Left ventricle myocardium superior (tissue), 1 donor: ENCODE measurements around the gene CDC42EP4. TPM values are rescaled to one million over a fixed set of nuclear protein-coding genes. Genes with fewer than 3 reads are reported as not detected.
A peak's percentile ranks its signal among the peaks of the same experiment; 100 is the strongest.
"Not testable (repeated sequence)": the region's sequence is repeated elsewhere in the genome, so short reads cannot be mapped to it uniquely, and the experiment has no call there.

ENCODE experiments used
- ATAC-seq: fragments of 200-7000 bp; cut with Tn5 transposase; one replicate; pipeline ENCODE4 v1.9.1; 2020; ENCODE audit warnings: mild to moderate bottlenecking, moderate library complexity
- DNase-seq: peaks from one replicate; pipeline ENCODE4 v3.0.0-alpha.2; 2020
- intact Hi-C: fragments of 100-400 bp; cut with micrococcal nuclease; formaldehyde crosslinking; loops from one replicate; pipeline ENCODE4 v1.11.0; 2022
- total RNA-seq: library from RNA; stranded (reverse); fragmentation: NEBNext Ultra II Directional; extraction: Animal tissue kit (Norgen Biotek cat#: 25700); gene quantifications from one replicate; pipeline ENCODE4 v1.2.1, GENCODE V29; 2021
- donor health status: DM: no; HTN: yes; CAD: no; lungs with severe emphysema.

CDC42EP4 gene
- total RNA-seq, 1 donor from 2014 or later = 51.4 TPM

DNA sequence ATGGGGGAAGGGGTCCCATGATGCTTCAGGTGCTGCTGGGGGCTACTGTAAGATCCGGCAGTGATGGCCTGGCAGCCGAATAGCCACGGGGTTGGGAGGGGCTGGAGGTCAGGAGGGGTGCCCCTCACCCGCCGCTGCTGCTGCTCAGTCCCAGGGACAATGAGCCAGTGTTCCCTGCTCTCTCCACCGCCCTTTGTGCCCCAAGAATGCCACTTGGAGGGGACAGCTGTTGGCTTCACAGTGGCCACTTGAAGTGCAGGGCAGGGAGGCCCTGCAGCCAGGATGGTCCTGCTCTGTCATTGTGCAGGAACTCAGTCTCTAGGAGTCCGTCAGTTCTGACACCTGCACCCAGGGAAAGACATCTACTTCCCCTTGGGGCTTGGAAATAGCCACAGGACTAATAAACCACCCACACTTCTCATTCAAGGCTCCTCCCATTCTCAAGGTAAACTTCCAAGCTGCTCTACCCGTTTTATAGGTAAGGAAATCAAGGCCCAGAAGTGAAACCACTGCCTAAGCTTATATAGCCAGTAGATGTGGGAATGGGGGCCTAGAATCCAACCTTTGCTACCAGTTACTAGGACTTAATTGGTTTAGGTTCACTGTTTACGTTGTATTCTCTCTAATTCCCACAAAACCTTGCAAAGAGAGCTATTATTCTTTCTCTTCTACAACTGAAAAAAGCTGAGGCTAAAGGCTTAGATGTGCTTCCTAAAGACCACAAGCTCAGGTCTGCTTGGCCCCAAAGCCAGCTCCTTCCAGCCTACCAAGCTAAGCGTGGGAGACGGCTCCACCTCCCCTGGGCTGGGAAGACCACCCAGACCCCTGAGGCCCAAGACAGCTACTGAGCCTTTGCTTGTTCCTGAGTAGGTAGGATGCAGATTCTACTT, 43.9 kb downstream of the CDC42EP4 start:
- DNase-seq = no peak
- intact Hi-C loops = no loop called here
- no peak for ATAC-seq

DNA sequence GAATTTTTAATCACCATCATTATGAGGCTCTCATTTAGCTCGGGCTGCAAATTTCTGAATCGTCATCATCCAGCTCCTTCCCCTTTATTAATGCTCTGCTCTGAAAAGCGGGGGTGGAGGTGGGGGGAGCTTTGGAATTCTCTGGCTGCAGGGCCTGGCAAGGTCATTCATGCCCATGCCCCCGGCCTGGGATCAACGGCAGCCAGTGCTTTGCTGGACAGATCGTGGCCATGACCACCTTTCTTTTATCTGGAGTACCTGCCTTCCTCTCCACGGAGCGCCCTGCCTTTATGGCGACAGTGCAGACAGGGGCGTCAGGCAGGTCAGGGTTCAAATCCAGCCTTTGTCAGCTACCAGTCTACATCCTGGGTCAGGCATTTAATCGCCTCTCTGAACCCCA, 45.0 kb downstream of the CDC42EP4 start:
- DNase-seq (no peak), ATAC-seq (no peak)
- intact Hi-C loops = no loop called here

DNA sequence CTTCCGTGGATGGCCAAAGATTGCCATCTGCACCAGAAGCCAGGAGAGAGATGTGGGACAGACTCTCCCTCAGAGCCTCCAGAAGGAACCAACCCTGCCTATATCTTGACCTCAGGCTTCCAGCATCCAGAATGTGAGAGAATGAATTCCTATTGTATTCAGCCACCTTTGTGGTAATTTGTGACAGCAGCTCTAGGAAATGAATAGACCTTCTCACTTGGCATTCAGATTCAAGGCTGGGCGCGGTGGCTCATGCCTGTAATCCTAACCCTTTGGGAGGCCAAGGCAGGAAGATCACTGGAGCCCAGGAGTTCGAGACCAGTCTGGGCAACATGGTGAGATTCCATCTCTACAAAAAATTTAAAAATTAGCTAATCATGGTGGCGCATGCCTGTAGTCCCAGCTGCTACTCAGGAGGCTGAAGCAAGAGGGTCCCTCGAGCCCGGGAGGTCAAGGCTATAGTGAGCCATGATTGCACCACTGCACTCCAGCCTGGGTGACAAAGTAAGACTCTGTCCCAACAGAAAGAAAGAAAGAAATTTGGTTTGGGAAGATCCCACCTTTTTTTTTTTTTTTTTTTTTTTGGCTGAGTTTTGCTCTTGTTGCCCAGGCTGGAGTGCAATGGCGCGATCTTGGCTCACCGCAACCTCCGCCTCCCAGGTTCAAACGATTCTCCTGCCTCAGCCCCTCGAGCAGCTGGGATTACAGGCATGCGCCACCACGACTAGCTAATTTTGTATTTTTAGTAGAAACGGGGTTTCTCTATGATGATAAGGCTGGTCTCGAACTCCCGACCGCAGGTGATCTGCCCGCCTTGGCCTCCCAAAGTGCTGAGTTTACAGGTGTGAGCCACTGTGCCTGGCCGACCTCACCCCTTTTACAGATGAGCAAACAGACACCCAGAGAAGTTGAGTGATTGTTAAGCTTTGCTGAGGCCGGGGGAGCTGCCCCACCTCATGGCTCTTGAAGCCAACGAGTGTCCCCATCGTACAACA, 45.9 kb downstream of the CDC42EP4 start:
- intact Hi-C loops = no loop called here
- DNase-seq (no peak), ATAC-seq (no peak)

DNA sequence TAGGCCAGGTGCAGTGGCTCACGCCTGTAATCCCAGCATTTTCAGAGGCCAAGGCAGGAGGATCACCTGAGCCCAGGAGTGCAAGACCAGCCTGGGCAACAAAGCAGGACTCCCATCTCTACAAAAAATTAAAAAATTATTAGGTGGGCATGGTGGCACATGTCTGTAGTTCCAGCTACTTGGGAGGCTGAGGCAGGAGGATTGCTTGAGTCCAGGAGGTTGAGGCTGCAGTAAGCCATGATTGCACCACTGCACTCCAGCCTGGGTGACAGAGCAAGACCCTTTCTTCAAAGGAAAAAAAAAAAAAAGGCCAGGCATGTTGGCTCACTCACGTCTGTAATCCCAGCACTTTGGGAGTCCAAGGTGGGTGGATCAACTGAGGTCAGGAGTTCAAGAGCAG, 47.4 kb downstream of the CDC42EP4 start:
- ATAC-seq, intact Hi-C loops, DNase-seq: not testable (repeated sequence)

DNA sequence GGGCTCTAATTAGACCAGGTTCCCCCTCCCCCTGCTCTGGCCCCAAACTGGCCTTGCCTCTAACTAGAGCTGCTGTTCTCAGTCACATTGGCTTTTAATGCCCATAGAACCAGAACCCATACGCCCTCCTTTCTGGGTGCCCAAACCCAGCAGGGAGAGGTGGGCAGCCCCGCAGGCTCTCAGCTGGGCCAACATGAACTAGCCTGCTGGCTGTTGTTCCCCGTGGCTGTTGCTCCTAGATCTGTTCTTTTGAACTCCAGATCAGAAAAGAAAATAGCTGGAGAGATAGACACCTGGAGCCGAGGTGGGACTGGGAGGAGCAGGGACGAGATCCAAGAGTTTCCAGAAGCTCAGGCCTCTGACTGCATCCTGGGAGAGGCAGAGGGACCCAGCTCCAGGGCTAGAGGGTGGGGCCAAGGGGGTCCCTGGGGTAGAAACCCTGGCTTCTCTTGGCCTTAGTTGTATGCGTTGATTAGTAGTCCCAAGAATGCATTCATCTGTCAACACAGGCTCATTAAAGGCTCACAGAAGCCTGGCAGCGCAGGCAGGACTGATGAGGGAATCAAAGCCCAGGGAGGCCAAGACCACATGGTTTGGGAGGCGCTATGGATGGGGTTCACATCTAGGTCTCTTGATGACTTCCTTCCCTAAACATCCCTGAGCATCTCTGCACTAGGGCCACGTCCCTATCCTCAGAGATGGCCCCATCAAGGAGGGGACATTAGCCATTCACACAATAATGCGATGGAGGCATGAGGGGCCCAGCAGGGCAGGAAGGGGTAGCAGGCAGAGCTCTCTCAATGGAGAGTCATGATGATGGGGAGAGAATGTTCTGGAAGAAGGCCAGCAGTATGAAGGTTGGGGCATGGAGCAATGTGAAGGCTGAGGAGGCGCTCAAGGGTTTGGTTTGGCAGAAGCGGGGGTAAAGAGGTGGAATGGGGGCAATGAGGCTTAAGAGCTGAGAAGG, 48.8 kb downstream of the CDC42EP4 start:
- DNase-seq (no peak), ATAC-seq (peak; percentile 43)
- intact Hi-C loops = no loop called here

DNA sequence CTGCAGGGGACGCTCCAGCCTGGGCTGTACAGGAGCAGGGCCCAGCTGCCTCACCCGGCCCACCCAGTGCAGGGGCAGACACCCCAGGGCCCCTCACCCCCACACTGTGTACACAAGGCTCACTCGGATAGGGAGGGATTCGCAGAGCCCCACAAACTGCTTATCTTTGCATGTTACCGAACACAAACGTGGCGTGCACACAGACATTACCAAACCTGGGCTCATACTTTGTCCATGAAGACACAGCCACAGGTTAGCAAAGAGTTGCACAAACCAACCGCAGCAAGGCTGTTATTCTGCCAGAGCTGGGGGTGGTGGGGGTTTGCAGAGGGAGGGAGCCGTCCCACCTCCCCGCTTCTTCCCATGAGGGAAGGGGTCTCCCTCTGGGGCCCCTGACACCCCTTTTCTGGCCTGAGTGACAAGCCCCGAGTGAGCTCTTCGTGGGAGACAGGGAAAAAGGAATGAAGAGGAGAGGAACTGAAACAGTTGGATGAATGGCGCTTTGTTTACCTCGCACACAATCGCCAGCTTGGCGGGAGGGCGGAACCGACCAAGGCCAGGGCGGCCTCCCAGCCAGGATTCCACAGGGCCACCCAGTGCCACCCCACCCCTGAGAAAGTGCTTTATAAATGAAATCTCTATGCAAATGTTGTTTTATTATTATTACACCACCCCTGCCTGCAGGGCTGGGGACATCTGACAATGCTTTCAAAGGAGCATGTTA, 49.7 kb downstream of the CDC42EP4 start:
- intact Hi-C loops = no loop called here
- DNase-seq = no peak
- ATAC-seq = peak; percentile 17

DNA sequence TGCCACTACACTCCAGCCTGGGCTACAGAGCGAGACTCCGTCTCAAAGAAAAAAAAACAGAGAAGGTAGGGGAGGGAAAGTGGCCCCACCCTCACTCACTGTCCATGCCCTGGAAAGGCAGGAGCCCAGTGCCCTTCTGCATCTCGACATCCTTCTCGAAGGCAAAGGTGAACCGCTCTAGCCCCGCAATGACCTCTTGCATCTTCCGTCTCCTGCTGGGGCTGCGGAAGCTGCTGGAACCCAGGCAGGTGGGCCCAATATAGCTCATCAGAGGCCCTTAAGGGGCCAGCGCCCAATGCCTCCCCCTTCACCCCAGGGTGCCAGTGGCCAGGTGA, 50.2 kb downstream of the CDC42EP4 start, which contains the start of gene CPSF4L:
TSS of gene CPSF4L (minus strand) at position 264 of the 335 bp plus-strand sequence. CDS start at position 202, 62 bp downstream.
- ATAC-seq (no peak), DNase-seq (no peak)
- intact Hi-C loops = no loop called here

DNA sequence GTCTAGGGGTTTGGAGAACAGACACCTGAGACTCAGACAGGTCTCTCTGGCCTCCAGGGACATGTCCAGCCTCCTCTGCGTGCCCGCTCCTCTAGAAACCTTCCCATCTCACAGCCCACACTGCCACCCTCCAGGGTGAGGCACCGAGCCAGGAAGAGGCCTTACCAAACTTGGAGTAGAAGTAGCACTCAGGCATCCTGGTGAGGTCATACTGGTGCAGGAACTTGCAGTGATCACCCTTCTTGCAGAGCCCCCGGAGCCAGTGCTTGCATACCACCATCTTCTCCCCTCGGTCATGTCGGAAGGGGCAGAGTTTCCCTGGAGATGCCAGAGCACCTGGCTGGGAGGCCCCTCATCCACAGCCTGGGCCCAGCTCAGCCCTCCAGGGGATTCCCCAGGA, 54.3 kb downstream of the CDC42EP4 start:
- intact Hi-C loops = loop anchor here (2.0 kb wide), 1 partner anchor 113 kb away; no protein-coding TSS in a partner anchor
- DNase-seq = no peak
- no peak for ATAC-seq

DNA sequence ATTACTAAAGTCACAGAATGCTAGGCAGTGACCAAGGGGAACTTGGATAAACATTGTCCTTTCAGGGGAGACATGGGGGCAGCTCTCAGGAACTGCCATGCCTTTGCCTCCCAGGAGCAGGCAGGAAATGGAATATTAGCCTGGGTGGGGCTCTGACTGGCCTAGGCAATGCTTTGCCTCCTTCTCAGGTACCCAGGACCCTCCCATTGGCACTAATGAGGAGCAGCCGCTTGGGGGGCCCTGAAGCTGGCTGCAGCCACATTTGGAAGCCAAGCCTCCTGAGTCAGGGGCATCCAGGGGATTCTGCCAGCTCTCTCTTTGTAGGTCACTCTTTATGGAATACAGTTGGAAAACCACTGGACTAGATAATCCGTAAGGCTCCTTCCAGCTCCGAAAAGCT, 55.6 kb downstream of the CDC42EP4 start:
- no peak for ATAC-seq
- intact Hi-C loops = loop anchor here (2.0 kb wide), 1 partner anchor 115 kb away; no protein-coding TSS in a partner anchor

DNA sequence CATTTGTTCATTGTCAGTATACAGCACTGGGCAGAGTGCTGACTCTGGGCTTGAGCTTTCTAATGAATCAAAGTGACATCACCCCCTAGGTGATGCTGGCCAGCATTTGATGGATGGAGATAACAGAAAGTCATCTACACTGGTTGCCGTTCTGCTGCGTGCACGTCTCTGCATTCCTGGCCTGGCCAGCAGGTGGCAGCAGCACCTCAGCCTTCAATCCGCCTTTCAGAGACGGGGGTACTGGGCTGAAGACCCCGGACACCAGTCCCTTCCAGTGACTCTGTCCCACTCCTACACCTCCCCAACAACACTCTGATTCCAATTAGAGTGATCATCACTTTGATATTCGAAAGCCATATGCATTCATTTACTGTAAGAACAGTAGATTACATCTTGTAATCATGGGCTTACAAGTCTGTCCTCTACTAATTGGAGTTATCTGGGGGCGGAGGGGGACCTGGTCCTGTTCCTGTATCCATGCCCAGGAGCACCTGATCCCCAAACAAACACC, 56.1 kb downstream of the CDC42EP4 start:
- ATAC-seq (peak; percentile 81), DNase-seq (peak; percentile 71)
- intact Hi-C loops = loop anchor here (2.0 kb wide), 1 partner anchor 115 kb away; no protein-coding TSS in a partner anchor

More for the DNA sequence above, 55.6 kb downstream of the CDC42EP4 start:
- DNase-seq = no peak

DNA sequence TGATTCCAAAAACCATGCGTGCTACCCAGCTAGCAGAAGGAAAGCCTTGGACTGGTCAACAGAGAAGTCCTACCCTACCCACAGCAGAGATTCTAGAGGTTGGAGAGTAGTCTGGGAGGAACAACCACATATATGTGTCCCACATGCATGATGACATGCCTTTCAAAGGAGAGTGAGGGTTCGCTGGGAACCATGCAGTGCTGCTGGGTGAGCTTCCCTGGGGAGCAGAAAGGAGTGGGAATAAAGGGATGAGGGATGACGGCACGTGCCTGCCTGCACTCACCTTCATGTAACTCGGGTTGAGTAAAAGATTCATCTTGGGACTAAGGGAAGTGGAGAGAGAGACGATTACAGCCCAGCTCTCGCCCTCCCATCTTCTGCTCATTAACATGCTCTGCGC, 59.9 kb downstream of the CDC42EP4 start:
- intact Hi-C loops = no loop called here
- DNase-seq = no peak

DNA sequence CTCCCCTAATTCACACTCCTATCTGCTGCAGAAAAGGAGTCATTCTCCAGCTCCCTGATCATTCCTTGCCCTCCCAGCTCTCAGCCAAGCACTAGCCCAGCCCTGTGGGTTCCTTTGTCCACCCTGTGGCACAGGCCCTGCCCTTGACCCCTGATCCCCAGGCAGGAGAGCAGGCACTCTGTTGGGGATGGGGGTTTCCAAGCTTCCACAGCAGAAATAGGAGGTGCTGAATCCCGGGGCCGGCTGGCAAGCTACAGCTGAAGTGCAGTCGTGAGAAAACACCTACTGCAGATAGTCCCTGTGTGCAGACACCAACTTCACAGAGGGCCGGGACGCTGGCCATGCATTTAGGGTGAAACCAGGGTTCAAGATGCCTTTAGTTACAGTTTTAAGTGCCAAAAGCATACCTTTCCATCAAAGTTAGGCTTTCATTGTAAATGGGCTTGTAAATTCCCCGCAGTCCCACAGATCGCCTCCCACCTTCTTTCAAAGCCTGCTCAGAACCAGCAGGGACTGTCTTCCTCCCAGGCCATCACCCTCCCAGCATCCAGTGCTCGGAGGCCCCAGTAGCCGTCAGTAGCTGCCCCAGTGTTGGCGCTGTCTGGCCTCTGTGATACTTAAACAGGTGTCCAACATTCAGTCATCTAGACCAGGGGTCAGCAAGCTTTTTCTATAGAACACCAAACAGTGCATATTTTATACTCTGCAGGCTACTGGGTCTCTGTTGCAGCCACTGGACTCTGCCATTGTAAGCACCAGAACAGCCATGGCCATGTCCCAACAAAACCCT, 60.8 kb downstream of the CDC42EP4 start:
- no peak for DNase-seq
- intact Hi-C loops = no loop called here

More for the DNA sequence above, 59.9 kb downstream of the CDC42EP4 start:
- no peak for ATAC-seq

DNA sequence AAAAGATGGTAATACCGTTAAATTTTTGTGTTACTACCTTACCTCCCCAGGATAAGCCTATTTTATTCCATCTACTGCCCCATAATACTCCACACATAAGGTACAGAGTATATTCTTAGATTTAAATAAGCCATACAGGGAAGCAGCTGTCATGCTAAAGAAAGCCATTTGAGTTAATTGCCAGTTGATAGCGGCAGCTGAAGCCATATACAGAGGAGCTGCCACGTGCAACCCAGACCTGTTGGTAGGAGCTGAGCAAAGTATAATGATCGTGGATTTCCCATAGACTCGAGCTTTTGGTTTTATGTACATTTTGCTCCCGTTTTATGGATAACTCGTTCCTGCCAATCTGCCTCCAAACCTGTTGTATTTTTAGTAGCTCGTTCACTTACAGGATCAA, 62.1 kb downstream of the CDC42EP4 start:
- no peak for ATAC-seq
- DNase-seq = no peak
- intact Hi-C loops = no loop called here

More for the DNA sequence above, 60.8 kb downstream of the CDC42EP4 start:
- ATAC-seq = no peak

DNA sequence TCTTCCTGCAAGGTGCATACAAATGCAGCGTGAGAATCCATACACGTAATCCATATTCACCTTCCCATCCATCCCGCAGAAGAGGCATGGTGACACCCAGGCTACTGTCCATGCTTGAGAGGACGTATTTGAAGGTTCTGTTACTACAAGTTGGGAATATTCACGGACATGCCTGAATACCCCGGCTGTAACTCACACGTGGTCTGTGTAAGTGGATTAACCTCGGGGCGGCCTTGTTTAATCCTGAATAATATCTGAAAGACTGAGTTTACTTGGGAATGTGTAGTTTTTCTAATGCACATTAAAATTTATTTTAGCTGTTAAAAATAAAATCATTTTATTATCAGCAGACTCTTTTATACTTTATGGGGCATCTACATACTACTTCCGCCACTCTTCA, 63.3 kb downstream of the CDC42EP4 start:
- DNase-seq (no peak), ATAC-seq (no peak)
- intact Hi-C loops = no loop called here

DNA sequence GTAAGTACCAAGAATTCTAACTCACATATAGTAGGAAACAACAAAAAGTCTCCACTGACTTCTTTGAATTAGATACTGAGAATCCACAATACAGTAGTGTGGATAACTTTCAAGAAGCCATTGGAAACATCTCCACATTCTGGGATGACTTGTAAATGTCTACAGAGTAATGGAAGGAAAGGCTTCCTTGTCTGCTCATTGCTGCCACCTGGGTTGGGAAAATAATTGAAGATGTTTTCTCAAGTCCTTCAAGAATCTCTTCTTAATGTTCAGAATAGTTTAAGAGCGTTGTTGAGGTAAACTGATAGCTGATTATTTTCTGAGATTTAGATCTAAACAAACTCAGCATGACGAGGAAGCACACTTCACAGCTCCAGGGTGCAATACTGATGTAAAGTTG, 64.1 kb downstream of the CDC42EP4 start:
- ATAC-seq (no peak), DNase-seq (no peak)
- intact Hi-C loops = no loop called here

DNA sequence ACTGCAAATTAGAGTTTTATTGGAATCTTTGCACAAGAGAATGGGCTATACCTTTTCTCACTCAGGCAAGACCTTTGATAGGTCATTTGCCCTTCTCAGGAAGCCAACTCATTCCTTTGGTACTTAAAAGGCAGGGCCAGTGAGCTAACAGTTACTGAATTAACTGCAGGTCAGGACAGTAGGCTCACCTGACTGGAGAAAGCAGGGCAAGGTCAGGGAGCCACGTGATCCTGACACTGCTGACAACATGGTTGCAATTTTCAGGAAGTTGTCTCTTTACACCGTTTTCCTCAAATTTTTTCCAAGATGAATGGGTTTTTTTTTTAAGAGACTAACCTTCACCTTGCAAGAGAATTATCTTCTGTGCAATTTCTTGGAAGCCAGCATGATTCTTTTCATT, 71.2 kb downstream of the CDC42EP4 start:
- no peak for ATAC-seq
- intact Hi-C loops = no loop called here

DNA sequence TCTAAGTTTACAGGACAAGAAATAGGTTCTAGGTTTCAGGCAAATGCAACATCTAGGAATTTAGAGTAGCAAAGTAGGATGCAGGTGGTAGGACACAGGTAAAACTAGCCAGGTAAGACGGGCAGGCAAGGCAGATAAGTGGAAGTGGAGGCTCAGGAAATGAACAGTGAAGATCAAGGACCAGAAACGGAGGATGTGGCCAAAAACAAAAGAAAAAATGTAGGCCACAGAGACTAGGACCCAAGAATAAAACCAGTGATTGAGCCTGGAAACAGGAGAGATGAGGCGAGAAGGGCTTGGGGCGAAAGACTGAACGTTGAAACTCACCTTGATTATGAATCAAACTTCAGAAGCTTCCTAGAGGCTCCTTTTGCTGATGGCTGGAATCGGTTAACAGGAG, 74.1 kb downstream of the CDC42EP4 start:
- DNase-seq (no peak), ATAC-seq (no peak)
- intact Hi-C loops = no loop called here

More for the DNA sequence above, 71.2 kb downstream of the CDC42EP4 start:
- DNase-seq = no peak
